ENCODE results near the gene UPK1A. TPM values are rescaled to one million over a fixed set of nuclear protein-coding genes. Genes with fewer than 3 reads are reported as not detected.
A peak's percentile ranks its signal among the peaks of the same experiment; 100 is the strongest.

The UPK1A gene
- total and polyA plus RNA-seq, 9 of the 15 experiments (the other 6 are each of a cell fraction or from before 2014, with no cell fraction given): 0.06 to 0.13 TPM; not detected in 7

GRCh38 chr19:35643255-35644205, 22.8 kb upstream of the UPK1A start (continued):
- TF ChIP-seq, protein P1, sequence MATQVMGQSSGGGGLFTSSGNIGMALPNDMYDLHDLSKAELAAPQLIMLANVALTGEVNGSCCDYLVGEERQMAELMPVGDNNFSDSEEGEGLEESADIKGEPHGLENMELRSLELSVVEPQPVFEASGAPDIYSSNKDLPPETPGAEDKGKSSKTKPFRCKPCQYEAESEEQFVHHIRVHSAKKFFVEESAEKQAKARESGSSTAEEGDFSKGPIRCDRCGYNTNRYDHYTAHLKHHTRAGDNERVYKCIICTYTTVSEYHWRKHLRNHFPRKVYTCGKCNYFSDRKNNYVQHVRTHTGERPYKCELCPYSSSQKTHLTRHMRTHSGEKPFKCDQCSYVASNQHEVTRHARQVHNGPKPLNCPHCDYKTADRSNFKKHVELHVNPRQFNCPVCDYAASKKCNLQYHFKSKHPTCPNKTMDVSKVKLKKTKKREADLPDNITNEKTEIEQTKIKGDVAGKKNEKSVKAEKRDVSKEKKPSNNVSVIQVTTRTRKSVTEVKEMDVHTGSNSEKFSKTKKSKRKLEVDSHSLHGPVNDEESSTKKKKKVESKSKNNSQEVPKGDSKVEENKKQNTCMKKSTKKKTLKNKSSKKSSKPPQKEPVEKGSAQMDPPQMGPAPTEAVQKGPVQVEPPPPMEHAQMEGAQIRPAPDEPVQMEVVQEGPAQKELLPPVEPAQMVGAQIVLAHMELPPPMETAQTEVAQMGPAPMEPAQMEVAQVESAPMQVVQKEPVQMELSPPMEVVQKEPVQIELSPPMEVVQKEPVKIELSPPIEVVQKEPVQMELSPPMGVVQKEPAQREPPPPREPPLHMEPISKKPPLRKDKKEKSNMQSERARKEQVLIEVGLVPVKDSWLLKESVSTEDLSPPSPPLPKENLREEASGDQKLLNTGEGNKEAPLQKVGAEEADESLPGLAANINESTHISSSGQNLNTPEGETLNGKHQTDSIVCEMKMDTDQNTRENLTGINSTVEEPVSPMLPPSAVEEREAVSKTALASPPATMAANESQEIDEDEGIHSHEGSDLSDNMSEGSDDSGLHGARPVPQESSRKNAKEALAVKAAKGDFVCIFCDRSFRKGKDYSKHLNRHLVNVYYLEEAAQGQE (IDR thresholded peaks at IDR 0.05; ENCODE audit: borderline replicate concordance): peak; percentile 21; the same call in 1 of the 2 replicates
- TF ChIP-seq, protein P1 (CRISPR knock-in tag; IDR thresholded peaks at IDR 0.05; ENCODE audit: low read depth): peak; percentile 63; the same call in 1 of the 2 replicates
- TF ChIP-seq, protein P2, sequence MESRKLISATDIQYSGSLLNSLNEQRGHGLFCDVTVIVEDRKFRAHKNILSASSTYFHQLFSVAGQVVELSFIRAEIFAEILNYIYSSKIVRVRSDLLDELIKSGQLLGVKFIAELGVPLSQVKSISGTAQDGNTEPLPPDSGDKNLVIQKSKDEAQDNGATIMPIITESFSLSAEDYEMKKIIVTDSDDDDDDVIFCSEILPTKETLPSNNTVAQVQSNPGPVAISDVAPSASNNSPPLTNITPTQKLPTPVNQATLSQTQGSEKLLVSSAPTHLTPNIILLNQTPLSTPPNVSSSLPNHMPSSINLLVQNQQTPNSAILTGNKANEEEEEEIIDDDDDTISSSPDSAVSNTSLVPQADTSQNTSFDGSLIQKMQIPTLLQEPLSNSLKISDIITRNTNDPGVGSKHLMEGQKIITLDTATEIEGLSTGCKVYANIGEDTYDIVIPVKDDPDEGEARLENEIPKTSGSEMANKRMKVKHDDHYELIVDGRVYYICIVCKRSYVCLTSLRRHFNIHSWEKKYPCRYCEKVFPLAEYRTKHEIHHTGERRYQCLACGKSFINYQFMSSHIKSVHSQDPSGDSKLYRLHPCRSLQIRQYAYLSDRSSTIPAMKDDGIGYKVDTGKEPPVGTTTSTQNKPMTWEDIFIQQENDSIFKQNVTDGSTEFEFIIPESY (CRISPR knock-in tag; IDR thresholded peaks at IDR 0.05): peak; percentile 92
- TF ChIP-seq ZNF3 (CRISPR knock-in tag; IDR thresholded peaks at IDR 0.05): no peak
- TF ChIP-seq PHF20 (IDR thresholded peaks at IDR 0.05; ENCODE audit: partially characterized antibody): peak; percentile 60
- TF ChIP-seq ASH1L (IDR thresholded peaks at IDR 0.05; ENCODE audit: borderline replicate concordance, low read depth, partially characterized antibody): peak; percentile 75
- TF ChIP-seq ARNT (IDR thresholded peaks at IDR 0.05): no peak
- TF ChIP-seq XRCC4 (IDR thresholded peaks at IDR 0.05; ENCODE audit: extremely low read depth, insufficient read depth, insufficient read length): no peak
- no peak for TF ChIP-seq ATF6 (CRISPR knock-in tag; IDR thresholded peaks at IDR 0.05)
- no peak for TF ChIP-seq ZC3H8 (IDR thresholded peaks at IDR 0.05)
- peak; percentile 94 for TF ChIP-seq ZFX (CRISPR knock-in tag; IDR thresholded peaks at IDR 0.05)
- peak; percentile 75 to 93 for TF ChIP-seq MNT (conservative IDR thresholded peaks at IDR 0.05)

Measured in K562 (cell line).